HG02981 (cell line): ENCODE results near the gene SLC35E2B.
"Not testable (repeated sequence)": the region's sequence is repeated elsewhere in the genome, so short reads cannot be mapped to it uniquely, and the experiment has no call there.

ENCODE experiments used
- ATAC-seq: cut with Tn5 transposase; IDR thresholded peaks from one replicate; pipeline ENCODE4 v1.9.1; 2021; ENCODE audit warnings: mild to moderate bottlenecking, moderate library complexity; ENCODE audit not compliant: unreplicated experiment

SLC35E2B gene

DNA sequence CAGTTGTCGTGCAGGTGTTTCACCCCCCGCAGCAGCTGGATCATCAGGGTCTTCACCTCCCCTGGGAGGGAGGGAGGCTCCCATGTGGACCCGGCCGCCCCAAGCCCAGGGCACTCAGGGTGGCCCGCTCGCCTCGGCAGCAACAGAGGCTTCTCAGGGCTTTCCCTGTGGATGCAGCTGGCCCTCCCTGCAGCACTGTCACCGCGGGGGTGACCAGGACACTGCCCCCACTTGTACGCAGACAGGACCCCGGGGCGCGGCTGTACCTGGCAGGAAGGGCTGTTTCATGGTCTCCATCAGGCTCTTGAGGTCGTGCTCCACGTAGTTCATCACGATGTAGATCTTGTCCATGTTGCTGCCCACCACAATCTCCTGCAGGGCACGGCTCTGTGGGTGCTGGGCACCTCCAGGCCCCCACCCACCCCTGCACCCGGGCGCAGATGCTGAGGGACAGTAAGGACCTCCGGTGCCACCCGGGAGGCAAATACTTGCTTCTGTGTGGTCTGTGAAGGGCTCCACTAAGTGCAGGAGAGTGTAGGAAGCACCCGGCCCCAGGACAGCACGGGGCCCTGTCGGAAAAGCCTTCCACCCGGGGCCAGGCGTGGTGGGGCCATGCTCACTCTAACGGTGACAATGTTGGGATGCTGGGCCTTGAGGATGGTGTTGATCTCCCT is 11.8 kb upstream of the SLC35E2B start:
- not testable (repeated sequence) for ATAC-seq

DNA sequence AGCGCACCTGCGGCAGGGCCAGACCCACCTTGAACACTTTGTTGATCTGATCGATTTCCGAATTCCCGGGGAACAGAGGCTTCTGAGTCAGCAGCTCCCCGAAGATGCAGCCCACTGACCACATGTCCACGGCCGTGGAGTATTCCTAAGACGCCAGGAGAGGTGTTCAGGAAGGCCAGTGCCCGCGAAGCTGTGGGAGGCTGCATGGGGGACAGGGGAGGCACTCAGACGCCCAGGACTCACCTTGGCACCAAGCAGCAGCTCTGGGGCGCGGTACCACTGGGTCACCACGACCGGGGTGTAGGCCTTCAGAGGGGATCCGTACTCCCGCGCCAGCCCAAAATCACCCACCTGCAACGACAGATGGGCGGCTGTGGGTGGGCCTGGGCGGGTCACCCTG is 11.2 kb upstream of the SLC35E2B start:
- no peak for ATAC-seq

DNA sequence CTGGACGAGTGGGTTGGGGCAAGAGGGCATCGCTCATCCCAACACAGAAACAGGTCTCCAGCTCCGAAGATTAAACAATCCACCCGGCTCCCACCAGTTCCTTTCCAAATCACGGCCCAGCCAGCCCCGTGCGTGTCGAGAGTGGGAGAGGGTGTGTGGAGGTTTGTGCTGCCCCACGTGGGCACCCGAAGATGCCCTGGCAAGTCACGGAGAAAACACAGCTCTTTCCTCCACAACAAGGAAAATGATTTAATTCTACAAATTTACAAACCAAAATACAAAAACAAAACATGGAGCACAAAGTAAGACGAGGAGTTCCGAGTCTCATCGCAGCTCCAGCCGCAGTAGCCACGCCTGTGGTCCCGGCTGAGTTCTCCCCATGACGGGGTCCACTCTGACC is 9.9 kb upstream of the SLC35E2B start:
- ATAC-seq, result not testable (repeated sequence)

DNA sequence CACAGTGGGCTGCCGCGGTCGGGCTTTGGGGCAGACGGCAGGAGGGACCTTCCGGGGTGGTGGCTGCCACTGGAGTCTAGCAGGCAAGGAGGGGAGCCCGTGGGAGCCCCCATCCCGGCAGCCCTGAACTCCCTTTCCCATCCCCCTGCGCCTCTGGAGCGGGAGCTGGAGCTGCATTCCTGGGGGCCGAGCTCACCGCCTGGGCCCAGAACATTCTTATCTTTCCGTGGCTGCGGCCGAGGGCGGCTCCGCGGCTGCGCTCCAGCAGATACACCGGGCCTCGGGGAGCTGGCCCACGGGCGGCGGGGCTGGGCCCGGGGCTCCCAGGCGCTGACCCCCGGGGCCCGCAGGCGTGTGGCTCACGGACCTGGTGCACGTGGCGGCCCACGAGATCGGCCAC is 8.0 kb upstream of the SLC35E2B start:
- not testable (repeated sequence) for ATAC-seq

DNA sequence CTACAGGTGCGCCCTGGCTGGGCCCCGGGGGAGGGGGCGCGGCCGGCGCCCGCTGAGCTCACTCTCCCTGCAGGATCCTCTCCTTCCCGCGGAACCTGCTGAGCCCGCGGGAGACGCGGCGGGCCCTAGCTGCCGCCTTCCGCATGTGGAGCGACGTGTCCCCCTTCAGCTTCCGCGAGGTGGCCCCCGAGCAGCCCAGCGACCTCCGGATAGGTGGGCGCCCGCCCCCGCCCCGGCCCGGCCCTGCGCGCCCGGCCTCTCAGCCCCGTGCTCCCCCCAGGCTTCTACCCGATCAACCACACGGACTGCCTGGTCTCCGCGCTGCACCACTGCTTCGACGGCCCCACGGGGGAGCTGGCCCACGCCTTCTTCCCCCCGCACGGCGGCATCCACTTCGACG is 7.5 kb upstream of the SLC35E2B start:
- not testable (repeated sequence) for ATAC-seq

DNA sequence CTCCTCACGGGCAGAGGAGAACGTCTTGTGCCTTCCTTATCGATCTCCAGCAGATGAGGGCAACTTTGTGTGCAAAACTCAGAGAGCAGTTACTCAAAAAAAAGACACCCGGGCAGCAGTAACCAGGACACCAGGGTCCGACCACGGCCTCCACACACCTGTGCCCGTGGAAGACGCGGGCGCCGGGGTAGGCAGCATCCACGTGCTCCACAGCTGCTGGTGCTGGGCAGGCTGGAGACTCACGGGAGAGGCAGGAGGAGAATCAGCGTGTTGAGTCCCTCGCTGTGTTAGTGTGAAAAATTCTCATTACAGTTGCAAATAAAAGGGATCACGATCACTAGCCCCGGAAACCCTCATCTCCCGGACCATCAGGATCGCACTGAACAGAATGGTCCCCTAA is 6.5 kb upstream of the SLC35E2B start:
- not testable (repeated sequence) for ATAC-seq

DNA sequence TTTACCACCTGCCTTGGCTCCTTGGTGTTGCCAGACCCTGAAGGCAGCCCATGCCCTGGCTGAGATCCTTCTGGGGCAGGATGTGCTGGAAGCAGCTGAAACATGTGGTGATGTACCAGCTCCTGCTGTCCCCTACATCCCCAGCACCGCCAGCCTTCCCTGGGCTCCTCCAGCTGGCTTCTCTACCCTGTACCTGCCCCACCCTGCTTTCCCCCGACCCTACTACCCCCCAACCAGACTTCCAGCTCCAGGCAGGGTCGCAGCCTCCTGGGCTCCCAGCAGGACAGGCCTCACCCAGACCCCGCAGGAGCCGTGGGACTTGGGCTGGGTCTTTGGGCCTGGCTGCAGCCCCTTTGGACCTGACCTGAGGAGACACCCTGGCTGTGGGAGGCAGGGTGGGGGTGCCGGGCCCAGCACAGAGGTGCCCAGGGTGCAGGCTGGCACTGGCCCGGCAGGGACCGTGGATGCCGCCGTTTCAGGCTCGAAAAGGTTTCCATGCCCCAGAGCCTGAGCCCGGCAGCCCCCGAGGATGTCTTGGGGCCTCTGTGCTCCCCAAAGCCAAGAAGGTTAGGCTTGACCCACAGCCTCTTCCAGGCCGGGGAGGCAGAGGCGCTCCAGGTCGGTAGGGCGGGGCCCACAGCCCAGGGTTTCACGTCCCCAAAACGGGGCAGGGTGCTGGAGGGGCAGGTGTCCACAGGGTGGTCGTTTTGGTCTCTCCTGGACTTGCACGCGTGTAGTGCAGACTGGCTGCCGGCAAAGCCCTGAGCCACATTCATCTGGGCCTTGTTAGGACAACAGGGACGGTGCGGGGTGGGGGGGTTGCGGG is 5.0 kb upstream of the SLC35E2B start:
- not testable (repeated sequence) for ATAC-seq

DNA sequence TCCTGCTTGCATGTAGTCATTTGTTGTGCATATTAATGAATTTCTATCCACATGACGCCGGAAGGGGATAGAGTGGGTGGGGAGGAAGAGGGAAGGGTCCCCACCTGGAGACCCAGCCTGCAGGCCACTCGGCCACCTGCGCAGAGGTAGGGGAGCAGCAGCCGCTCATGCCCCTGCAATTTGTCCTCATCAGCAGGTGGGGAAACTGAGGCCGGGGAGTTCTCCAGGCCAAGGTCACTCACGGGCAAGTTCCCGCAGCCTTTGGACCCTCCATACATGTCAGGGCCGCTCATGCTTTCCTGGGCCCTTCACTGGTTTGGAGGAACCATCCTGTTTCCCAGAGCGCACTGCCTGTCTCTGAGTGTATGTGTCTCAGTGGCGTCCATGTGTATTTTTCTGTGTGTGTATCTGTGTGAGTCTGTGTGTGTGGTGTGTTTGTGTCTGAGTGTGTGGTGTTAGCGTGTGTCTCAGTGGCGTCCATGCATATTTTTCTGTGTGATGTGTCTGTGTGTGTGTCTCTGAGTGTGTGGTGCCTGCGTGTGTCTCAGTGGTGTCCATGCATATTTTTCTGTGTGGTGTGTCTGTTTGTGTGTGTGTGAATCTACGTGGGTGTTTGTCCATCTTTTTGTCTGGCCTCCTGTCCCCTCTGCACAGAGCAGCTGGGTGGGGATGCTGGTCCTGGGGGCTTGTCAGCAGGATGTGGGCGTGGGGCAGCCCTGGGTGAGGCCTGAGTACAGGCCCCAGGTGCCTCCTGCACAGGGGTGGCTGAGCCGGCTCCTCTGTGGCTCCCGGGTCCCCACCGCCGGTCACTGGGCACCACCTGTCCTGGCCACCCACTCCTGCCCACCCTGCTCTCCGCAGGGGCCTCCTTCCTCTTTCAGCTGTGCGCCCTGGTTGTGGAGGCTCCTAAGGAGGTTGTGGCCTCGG is 4.1 kb upstream of the SLC35E2B start:
- ATAC-seq, result not testable (repeated sequence)

DNA sequence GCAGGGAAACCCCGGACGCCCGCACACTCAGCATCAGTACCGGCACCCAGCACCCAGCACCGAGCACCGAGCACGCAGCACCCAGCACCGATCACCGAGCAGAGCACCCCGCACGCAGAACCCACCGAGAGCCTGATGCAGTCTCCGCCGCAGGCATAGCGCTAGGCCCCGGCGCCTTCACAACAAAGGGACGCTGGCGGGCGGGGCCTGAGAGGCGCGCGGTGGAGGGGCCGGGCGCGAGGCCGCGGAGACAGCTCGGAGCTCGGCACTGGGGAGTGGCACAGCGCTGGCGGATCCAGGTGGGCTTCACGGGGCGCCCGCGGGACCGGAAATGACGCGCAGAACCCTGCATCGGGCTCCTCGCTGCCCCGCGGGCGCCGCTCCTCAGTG is 276 bp downstream of the SLC35E2B start:
- not testable (repeated sequence) for ATAC-seq

DNA sequence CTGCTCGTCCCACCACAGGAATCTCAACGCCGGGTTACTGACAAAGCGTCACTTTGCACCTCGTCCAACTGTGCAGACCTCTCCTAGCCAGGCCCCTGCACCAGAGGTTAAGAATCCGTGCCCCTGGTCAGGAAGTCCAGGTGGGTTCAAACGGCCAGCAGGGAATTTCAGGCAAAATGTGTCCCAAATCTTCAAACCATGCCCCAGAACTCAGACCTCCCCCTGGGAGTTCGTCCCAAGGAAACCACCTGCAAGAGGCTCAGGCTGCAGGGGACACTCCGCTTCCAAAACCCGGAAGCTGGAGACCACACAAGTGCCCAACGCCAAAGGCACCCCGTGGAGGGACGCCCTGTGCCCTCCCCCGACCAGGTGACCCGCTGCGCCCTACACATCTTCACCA is 1.2 kb downstream of the SLC35E2B start:
- not testable (repeated sequence) for ATAC-seq

DNA sequence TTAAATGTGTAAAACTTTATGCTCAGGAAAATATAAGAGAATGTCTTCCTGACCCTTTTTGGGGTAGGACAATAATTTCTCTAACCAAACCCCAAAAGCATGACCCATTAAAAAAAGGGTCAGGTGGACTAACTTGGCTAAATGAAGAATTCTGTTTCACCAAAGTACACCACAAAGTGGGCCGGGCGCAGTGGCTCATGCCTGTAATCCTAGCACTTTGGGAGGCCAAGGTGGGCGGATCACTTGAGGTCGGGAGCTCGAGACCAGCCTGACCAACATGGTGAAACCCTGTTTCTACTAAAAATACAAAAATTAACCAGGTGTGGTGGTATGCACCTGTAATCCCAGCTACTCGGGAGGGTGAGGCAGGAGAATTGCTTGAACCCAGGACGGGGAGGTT is 3.1 kb downstream of the SLC35E2B start:
- not testable (repeated sequence) for ATAC-seq

DNA sequence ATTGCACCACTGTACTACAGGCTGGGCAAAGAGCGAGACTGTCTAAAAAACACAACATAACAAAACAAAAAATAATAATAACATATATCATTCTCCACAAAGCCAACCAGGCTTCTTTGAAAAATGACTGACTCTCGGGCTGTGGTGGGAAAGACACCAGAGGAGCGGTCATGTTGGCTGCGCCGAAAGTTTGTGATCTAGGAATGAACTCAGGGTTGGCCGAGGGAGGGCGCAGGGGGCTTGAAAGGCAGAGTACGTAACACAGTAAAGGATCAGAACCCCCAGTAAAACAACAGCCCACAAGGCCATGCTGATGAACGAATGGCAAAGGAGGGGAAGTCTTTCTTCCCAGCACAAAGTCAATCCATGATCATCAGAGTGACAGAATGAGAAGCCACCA is 4.7 kb downstream of the SLC35E2B start:
- ATAC-seq, result no peak

DNA sequence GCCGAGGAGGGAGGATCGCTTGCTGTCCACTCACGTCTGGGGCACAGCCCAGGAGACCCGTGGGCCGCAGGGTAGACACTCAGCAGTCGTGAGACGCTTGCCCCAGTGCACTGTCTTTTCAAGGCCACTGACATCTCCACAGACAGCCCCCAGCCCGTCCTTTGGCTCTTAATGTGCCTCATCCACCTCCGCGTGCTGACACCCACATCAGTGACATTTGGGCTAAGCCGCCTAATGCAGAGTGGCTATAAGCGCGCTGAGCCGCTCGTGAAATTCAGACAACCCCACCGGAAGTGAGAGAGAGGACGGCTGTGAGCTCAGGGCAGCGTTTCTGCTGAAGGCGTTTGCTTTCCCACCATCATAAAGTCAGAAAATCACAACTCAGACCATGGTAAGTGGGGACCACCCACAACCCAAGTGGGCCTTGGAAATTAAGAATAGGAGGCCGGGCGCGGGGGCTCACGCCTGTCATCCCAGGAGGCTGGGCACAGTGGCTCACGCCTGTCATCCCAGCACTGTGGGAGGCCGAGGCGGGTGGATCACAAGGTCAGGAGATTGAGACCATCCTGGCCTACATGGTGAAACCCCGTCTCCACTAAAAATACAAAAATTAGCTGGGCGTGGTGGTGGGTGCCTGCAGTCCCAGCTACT is 8.4 kb downstream of the SLC35E2B start:
- no peak for ATAC-seq

DNA sequence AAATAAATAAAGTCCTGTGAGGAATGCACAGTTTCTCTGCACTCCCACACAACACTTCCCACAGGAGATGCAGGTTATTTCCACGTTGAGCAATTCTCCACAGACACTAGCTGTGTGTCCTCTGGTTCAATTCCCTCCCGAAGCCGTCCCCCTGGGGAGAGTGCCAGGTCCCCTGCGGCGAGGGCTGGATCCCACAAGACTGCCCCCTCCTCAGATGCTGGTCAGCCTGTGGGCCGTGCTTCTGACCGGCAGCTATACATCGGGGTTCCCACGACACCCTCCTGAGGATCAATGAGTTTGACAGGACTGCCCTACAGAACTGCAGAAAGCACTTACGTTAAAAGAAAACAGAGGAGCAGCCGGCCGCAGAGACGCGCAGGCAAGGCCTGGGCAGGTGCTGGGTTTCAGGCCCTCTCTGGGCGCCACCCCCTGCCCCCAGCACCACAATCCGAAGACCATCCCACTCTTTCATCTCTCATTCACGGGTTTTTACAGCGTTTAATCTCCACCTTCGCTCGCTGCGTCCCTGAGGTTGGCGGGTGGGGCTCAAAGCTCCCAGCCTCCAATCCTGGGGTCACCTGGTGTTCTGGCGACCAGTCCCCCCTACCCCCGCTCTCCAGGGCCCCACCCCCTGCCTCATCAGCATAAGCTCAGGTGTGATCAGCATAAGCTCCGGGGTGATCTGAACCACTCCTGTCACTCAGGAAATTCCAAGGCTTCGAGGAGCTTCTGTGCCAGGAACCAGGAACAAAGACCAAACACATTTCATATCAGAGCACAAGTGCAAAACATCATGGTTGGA is 9.3 kb downstream of the SLC35E2B start:
- ATAC-seq, result no peak

DNA sequence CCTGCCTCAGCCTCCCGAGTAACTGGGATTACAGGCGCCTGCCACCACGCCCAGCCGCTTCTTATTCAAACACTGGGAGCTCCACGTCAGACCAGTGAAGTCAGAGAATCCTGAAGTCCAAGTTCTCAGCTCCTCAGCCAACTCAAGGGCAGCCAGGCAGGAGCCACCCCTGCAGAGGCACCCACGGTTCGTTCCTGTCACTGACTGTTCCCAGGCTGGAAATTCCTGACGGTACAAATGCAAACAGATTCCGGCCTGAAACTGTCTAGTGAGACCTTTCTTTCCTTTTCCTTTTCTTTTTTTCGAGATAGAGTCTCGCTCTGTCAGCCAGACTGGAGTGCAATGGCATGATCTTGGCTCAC is 11.7 kb downstream of the SLC35E2B start:
- ATAC-seq, result no peak

DNA sequence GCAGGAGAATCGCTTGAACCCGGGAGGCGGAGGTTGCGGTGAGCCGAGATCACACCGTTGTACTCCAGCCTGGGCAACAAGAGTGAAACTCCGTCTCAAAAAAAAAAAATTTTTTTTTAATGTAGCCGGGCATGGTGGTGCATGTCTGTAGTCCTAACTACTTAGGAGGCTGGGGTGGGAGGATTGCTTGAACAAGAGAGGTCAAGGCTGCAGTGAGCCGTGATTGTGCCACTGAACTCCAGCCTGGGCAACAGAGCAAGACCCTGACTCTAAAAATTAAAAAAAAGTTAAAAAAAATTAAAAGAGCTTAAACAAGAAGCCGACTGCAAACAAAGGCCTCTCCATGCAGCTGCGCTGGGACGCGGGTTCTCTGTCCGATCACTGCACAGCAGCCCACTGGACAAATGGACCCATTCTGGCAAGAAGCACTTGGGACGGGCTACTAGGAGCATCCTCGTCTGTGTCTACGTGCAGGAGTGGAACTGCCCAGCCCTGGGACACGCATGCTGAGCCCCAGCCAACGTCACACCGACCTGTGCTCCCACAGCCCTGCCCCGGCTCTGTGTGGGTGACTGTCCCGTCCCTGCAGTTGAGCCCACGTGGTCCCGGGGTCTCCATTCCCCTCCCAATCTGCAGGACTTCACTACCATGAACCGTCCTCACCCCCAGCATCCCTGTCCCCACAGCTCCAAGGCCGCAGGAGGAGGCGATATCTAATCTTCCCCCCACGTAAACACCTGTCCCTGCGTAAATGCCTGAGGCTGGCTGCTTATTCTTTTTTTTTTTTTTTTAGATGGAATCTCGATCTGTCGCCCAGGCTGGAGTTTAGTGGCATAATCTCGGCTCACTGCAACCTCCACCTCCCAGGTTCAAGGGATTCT is 12.3 kb downstream of the SLC35E2B start:
- no peak for ATAC-seq

DNA sequence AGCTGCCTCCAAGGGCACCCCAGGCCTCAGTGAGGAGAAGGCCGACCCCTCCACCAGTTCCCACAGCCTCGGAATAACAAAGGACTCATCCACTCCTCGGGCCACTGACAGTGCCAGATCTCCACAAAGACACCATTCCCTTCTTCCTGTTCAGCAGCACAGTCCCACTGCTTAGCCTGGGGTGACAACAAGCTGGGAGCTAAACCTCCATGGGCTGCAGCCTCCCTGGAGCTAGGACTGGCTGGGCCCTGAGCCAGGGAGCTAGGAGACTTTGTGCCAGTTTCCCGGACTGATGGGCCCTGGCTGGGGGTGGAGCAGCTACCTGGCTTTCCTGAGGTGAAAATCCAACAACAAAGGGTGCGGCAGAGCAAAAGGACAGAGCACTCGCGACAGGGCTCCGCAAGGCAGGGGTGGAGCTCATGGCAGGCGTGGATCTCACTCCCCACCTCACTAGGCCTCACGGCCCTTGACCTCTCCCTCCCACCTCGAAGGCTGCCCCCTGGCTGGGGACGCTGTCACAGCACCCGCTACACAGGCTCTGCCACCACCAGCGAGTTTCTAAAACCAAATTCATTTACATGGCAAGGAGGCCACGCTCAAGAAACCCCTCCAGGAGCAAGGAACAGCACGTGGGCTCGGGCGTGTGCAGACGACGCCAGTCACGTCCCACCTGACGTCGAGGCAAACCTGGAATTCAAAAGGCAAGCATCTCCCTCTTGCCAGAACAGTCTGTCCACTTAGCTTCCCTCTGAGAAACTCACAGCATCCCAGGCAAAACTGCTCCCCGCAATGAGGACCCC is 13.8 kb downstream of the SLC35E2B start:
- ATAC-seq, result no peak
